DMS79 (cell line): Measurements from ENCODE around the gene PPP2R2B.

Source experiments
- DNase-seq: peaks from one replicate; lab custom pipeline; 2025; lab: John Stamatoyannopoulos, UW

Gene PPP2R2B

GRCh38 chr5:146785065-146785464 is 93.5 kb downstream of the PPP2R2B start:
- DNase-seq = no peak

GRCh38 chr5:146781157-146781556 is 97.4 kb downstream of the PPP2R2B start:
- no peak for DNase-seq

- DNase-seq = no peak
Observed at GRCh38 chr5:146779211-146779869, 99.2 kb downstream of the PPP2R2B start.

- DNase-seq = no peak
Observed at GRCh38 chr5:146778795-146779194, 99.8 kb downstream of the PPP2R2B start.

GRCh38 chr5:146778261-146778660 is 100.3 kb downstream of the PPP2R2B start:
- no peak for DNase-seq

GRCh38 chr5:146772881-146773466 is 105.6 kb downstream of the PPP2R2B start:
- no peak for DNase-seq

- no peak for DNase-seq
Observed at GRCh38 chr5:146770980-146771379, 107.6 kb downstream of the PPP2R2B start.

- no peak for DNase-seq
Observed at GRCh38 chr5:146770546-146770945, 108.0 kb downstream of the PPP2R2B start.

- no peak for DNase-seq
Observed at GRCh38 chr5:146767534-146767933, 111.0 kb downstream of the PPP2R2B start.

- DNase-seq = no peak
Observed at GRCh38 chr5:146766013-146766412, 112.5 kb downstream of the PPP2R2B start.

GRCh38 chr5:146765089-146765832 is 113.3 kb downstream of the PPP2R2B start:
- no peak for DNase-seq

- DNase-seq = peak; percentile 17
Observed at GRCh38 chr5:146762830-146763229, 115.7 kb downstream of the PPP2R2B start.

GRCh38 chr5:146761811-146762210 is 116.7 kb downstream of the PPP2R2B start:
- DNase-seq = no peak

GRCh38 chr5:146758938-146759337 is 119.6 kb downstream of the PPP2R2B start:
- DNase-seq = no peak

GRCh38 chr5:146758076-146758475 is 120.5 kb downstream of the PPP2R2B start:
- no peak for DNase-seq

GRCh38 chr5:146756546-146756945 is 122.0 kb downstream of the PPP2R2B start:
- no peak for DNase-seq

GRCh38 chr5:146755793-146756192 is 122.8 kb downstream of the PPP2R2B start:
- no peak for DNase-seq

- DNase-seq = no peak
Observed at GRCh38 chr5:146754621-146755020, 123.9 kb downstream of the PPP2R2B start.

- peak; percentile 2 for DNase-seq
Observed at GRCh38 chr5:146753641-146754040, 124.9 kb downstream of the PPP2R2B start.

- no peak for DNase-seq
Observed at GRCh38 chr5:146751781-146752401, 126.7 kb downstream of the PPP2R2B start.

GRCh38 chr5:146751054-146751453 is 127.5 kb downstream of the PPP2R2B start:
- no peak for DNase-seq

GRCh38 chr5:146748533-146748932 is 130.0 kb downstream of the PPP2R2B start:
- DNase-seq = no peak
